ENCODE measurements around the gene MBOAT7. TPM values are rescaled to one million over a fixed set of nuclear protein-coding genes. Genes with fewer than 3 reads are reported as not detected.

Gene MBOAT7
- polyA plus RNA-seq, 1 donor from 2014 or later: 19.0 TPM

- no peak overlapping the region for H3K4me3 ChIP-seq (ENCODE audit: low read length)
- no peaks in the 10 kb centered on the region for H3K9me2 ChIP-seq (ENCODE audit: insufficient read depth, low read length)
- H2AFZ ChIP-seq (ENCODE audit: low read depth, low read length): no peak overlapping the region
- H3K9ac ChIP-seq (ENCODE audit: low read length): no peak overlapping the region
- no peaks in the 10 kb centered on the region for H3K27me3 ChIP-seq (ENCODE audit: insufficient read depth, low read depth, low read length)
- H4K20me1 ChIP-seq (ENCODE audit: insufficient read depth): no peaks in the 10 kb centered on the region
- no peak for TF ChIP-seq MXI1 (conservative IDR thresholded peaks at IDR 0.05; ENCODE audit: poor library complexity, severe bottlenecking)
- no peak for TF ChIP-seq POLR2AphosphoS5 (IDR thresholded peaks at IDR 0.05)
- no peak for TF ChIP-seq REST (IDR thresholded peaks at IDR 0.05; ENCODE audit: borderline replicate concordance)
- TF ChIP-seq EZH2 (IDR thresholded peaks at IDR 0.05; ENCODE audit: borderline replicate concordance, insufficient read depth, low read length, poor library complexity, severe bottlenecking): no peak
- TF ChIP-seq TAF1 (IDR thresholded peaks at IDR 0.05; ENCODE audit: low read depth): no peak
- TF ChIP-seq EP300 (conservative IDR thresholded peaks at IDR 0.05; ENCODE audit: poor library complexity, severe bottlenecking): no peak
- no peak for TF ChIP-seq RAD21 (conservative IDR thresholded peaks at IDR 0.05)
- no peaks in the 10 kb centered on the region for H3K36me3 ChIP-seq (ENCODE audit: insufficient read depth, low read length)
- no peaks in the 10 kb centered on the region for H3K79me2 ChIP-seq (replicated peaks; ENCODE audit: insufficient read depth, low read length)
- no peaks in the 10 kb centered on the region for H3F3A ChIP-seq (ENCODE audit: insufficient read depth, low read length, poor library complexity, severe bottlenecking)
- no peak overlapping the region for H3K4me2 ChIP-seq (ENCODE audit: low read length)
- no peak overlapping the region for H3K27ac ChIP-seq (ENCODE audit: low read length)
- no peaks in the 10 kb centered on the region for H3K9me3 ChIP-seq (ENCODE audit: low read length)
These were observed 37.9 kb downstream of the MBOAT7 start for GRCh38 chr19:54151362-54152035.

DNA sequence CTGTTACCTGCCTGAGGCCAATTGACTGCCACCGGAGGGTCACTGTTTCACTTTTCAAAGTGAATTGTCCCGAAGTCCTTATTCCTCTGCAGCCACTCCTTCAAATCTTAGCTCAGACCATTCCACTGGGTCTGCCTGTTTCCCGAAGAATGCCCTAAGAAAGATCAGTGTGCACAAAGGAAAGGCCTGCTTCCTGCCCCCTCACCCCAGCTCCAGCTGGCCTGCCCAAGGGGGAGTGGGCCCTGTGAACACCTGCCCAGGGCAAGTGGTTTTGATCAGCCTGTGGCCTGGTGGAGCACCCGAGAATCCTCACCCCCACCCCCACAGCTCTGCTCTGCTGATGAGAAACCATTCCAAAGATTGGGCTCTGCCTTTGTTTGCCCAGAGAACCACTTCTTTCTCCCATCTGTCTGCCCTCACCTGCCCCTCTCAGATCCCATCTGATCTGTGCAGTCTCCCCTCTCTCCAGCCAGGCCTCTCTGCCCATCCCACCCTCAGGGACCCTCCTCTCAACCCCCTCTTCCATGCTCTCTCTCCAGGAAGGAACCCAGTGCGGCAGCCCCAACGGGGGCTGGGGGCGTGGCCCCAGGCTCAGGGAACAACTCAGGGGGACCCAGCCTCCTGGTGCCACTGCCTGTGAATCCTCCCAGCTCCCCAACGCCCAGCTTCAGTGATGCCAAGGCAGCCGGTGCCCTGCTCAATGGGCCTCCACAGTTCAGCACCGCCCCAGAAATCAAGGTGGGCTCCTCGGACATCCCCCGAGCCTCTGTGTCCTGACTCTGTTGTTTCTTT is 40.2 kb downstream of the MBOAT7 start:
- Histone ChIP-seq H3K27me3 (ENCODE audit: insufficient read depth, low read depth, low read length) (no peaks in the 10 kb centered on the region), H3K9ac (ENCODE audit: low read length) (no peak overlapping the region), H3K9me2 (ENCODE audit: insufficient read depth, low read length) (no peaks in the 10 kb centered on the region), H3K27ac (ENCODE audit: low read length) (no peak overlapping the region), H3K36me3 (ENCODE audit: insufficient read depth, low read length) (no peaks in the 10 kb centered on the region), H3K4me3 (ENCODE audit: low read length) (no peak overlapping the region), H3K79me2 (replicated peaks; ENCODE audit: insufficient read depth, low read length) (no peaks in the 10 kb centered on the region), H3K4me2 (ENCODE audit: low read length) (no peak overlapping the region), H3K9me3 (ENCODE audit: low read length) (no peaks in the 10 kb centered on the region), H3F3A (ENCODE audit: insufficient read depth, low read length, poor library complexity, severe bottlenecking) (no peaks in the 10 kb centered on the region), H4K20me1 (ENCODE audit: insufficient read depth) (no peaks in the 10 kb centered on the region), H2AFZ (ENCODE audit: low read depth, low read length) (no peak overlapping the region)
- no peak for TF ChIP-seq TAF1 (IDR thresholded peaks at IDR 0.05; ENCODE audit: low read depth)
- no peak for TF ChIP-seq RAD21 (conservative IDR thresholded peaks at IDR 0.05)
- TF ChIP-seq MXI1 (conservative IDR thresholded peaks at IDR 0.05; ENCODE audit: poor library complexity, severe bottlenecking): no peak

- Histone ChIP-seq H3K9me3 (ENCODE audit: low read length) (no peaks in the 10 kb centered on the region), H3K79me2 (replicated peaks; ENCODE audit: insufficient read depth, low read length) (no peaks in the 10 kb centered on the region), H2AFZ (ENCODE audit: low read depth, low read length) (no peak overlapping the region), H3K9ac (ENCODE audit: low read length) (no peak overlapping the region), H3K36me3 (ENCODE audit: insufficient read depth, low read length) (no peaks in the 10 kb centered on the region), H4K20me1 (ENCODE audit: insufficient read depth) (no peaks in the 10 kb centered on the region), H3K9me2 (ENCODE audit: insufficient read depth, low read length) (no peaks in the 10 kb centered on the region), H3K27ac (ENCODE audit: low read length) (no peak overlapping the region), H3F3A (ENCODE audit: insufficient read depth, low read length, poor library complexity, severe bottlenecking) (no peaks in the 10 kb centered on the region), H3K4me2 (ENCODE audit: low read length) (no peak overlapping the region), H3K27me3 (ENCODE audit: insufficient read depth, low read depth, low read length) (no peaks in the 10 kb centered on the region), H3K4me3 (ENCODE audit: low read length) (no peak overlapping the region)
- TF ChIP-seq EZH2 (IDR thresholded peaks at IDR 0.05; ENCODE audit: borderline replicate concordance, insufficient read depth, low read length, poor library complexity, severe bottlenecking) (no peak), REST (IDR thresholded peaks at IDR 0.05; ENCODE audit: borderline replicate concordance) (no peak), MXI1 (conservative IDR thresholded peaks at IDR 0.05; ENCODE audit: poor library complexity, severe bottlenecking) (no peak), TAF1 (IDR thresholded peaks at IDR 0.05; ENCODE audit: low read depth) (no peak), RAD21 (conservative IDR thresholded peaks at IDR 0.05) (no peak), SMC3 (conservative IDR thresholded peaks at IDR 0.05; ENCODE audit: poor library complexity) (no peak), POLR2AphosphoS5 (IDR thresholded peaks at IDR 0.05) (no peak), EP300 (conservative IDR thresholded peaks at IDR 0.05; ENCODE audit: poor library complexity, severe bottlenecking) (no peak)
- TF ChIP-seq, protein P1, sequence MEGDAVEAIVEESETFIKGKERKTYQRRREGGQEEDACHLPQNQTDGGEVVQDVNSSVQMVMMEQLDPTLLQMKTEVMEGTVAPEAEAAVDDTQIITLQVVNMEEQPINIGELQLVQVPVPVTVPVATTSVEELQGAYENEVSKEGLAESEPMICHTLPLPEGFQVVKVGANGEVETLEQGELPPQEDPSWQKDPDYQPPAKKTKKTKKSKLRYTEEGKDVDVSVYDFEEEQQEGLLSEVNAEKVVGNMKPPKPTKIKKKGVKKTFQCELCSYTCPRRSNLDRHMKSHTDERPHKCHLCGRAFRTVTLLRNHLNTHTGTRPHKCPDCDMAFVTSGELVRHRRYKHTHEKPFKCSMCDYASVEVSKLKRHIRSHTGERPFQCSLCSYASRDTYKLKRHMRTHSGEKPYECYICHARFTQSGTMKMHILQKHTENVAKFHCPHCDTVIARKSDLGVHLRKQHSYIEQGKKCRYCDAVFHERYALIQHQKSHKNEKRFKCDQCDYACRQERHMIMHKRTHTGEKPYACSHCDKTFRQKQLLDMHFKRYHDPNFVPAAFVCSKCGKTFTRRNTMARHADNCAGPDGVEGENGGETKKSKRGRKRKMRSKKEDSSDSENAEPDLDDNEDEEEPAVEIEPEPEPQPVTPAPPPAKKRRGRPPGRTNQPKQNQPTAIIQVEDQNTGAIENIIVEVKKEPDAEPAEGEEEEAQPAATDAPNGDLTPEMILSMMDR (IDR thresholded peaks at IDR 0.05; ENCODE audit: poor library complexity, severe bottlenecking): no peak
These were observed 41.2 kb downstream of the MBOAT7 start for GRCh38 chr19:54148158-54148557.

Data from neural cell (in vitro differentiated cells).